Gastrocnemius medialis (tissue), 4 donors: ENCODE results near the gene GPR153. TPM values are rescaled to one million over a fixed set of nuclear protein-coding genes. Genes with fewer than 3 reads are reported as not detected.

Experiments
- ATAC-seq, 2 donors: fragments of 150-250 bp; one replicate each; pipeline ENCODE4 v1.9.1; 2016
- DNase-seq, 2 donors: peaks; one replicate each; pipeline ENCODE4 v3.0.0-alpha.2; 2019
- H3K27ac ChIP-seq, 4 donors: fragments of 200-600 bp; sonication (generic); 1 replicate in 1 of 4; 2 replicates in 3 of 4; pipeline ENCODE4 v1.5.1; 2016 to 2018; ENCODE audit warnings: mild to moderate bottlenecking in 2 of 4, moderate library complexity in 1 of 4
- H3K27me3 ChIP-seq, 3 donors: fragments of 200-600 bp; sonication (generic) in 2 of 3; 1 replicate in 1 of 3; 2 replicates in 2 of 3; pipeline versions ENCODE4 v1.5.1 to v1.6.0; 2016 to 2019; ENCODE audit warnings: mild to moderate bottlenecking in 1 of 3, moderate library complexity in 1 of 3
- H3K36me3 ChIP-seq, 2 donors: fragments of 200-600 bp; sonication (generic) in 1 of 2; one replicate each; pipeline ENCODE4 v1.5.1; 2017 to 2018
- H3K4me1 ChIP-seq, 2 donors: fragments of 200-600 bp; sonication (generic) in 1 of 2; one replicate each; pipeline ENCODE4 v1.5.1; 2016 to 2017; ENCODE audit warnings: mild to moderate bottlenecking in 2 of 2
- H3K4me3 ChIP-seq, 4 donors: fragments of 200-600 bp; sonication (generic) in 3 of 4; 1 replicate in 1 of 4; 2 replicates in 3 of 4; pipeline ENCODE4 v1.5.1; 2016 to 2019; ENCODE audit warnings: mild to moderate bottlenecking in 2 of 4
- H3K9me3 ChIP-seq, 3 donors: fragments of 200-600 bp; sonication (generic) in 2 of 3; 1 replicate in 1 of 3; 2 replicates in 2 of 3; pipeline ENCODE4 v1.5.1; 2016 to 2019
- POLR2A ChIP-seq, 2 donors: fragments of 450-650 bp; IDR thresholded peaks; one replicate each; pipeline ENCODE4 v1.6.1; 2017; ENCODE audit warnings: antibody characterized with exemption in 2 of 2, mild to moderate bottlenecking in 2 of 2, moderate library complexity in 2 of 2
- in situ Hi-C, 4 donors: fragments of 200-750 bp; cut with MboI; loops; one replicate each; pipeline versions ENCODE4 v1.15.0 to v1.8.0; 2017; ENCODE audit warnings: low sequenced_read_pairs in 4 of 4
- intact Hi-C: fragments of 100-400 bp; cut with DNase I; formaldehyde crosslinking; loops from one replicate; pipeline ENCODE4 v1.15.1; 2023; ENCODE audit warnings: low total_unique reads
- total RNA-seq, 4 donors: library from RNA; depleted of rRNA; stranded (reverse); fragments of >200 nt; gene quantifications; one replicate each; pipeline versions ENCODE4 v1.1.0 to v1.2.3, GENCODE V29; 2016
- TF ChIP-seq, protein P1 (sequence below), 5 experiments: fragments of 450-650 bp in 3 of 5; fragments of 200-600 bp in 2 of 5; sonication (generic) in 2 of 5; IDR thresholded peaks in 4 of 5; conservative IDR thresholded peaks in 1 of 5; 1 replicate in 4 of 5; 2 replicates in 1 of 5; pipeline ENCODE4 v1.5.1; 2016 to 2019; ENCODE audit warnings: antibody characterized with exemption in 5 of 5, mild to moderate bottlenecking in 3 of 5, moderate library complexity in 3 of 5

The GPR153 gene
- total RNA-seq, 4 donors from 2014 or later, result 1.1 to 3.4 (median 2.0) TPM

DNA sequence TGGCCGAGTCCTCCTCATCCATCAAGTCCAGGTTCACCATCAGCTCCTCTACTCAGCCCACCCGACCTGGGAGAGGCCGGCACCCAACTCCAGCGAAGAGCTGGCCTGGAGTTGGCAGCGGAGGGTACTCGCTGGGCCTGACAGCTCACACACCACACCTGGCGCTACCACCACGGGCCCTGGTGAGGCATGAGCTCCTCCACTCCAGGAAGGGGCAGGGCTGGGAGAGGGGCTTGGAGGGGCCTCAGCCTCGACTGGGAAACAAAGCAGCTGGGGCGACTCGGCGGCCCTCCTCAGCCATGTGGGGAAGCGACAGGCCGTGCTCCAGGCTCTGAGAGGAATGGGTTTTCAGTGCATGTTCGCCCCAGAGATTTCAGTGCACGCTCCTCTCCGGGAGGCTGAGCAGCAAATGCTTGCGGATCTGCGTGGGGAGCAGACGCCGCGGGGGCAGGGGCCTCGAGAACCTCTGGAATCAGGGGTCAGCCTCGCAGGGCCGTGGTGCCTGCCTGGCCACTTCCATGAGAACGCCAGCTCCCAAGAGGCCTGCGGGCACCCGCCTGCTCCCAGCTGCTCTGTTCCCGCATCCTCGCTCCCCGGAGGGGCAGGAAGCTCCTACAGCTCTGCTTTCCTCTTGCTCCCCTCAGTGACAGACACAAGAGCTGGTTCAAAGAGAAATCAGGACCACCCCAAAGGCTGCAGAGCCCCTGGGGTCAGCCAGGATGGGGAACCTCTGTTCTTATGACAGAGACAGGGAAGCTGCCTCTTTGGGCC, 18.9 kb upstream of the GPR153 start:
- H3K4me3 ChIP-seq, result no peak overlapping the region
- no peak for ATAC-seq
- H3K27me3 ChIP-seq, result no peaks in the 10 kb centered on the region
- peaks cover 10 to 16% of the 10 kb centered on the region in 2 donors for H3K4me1 ChIP-seq
- TF ChIP-seq, protein P1, sequence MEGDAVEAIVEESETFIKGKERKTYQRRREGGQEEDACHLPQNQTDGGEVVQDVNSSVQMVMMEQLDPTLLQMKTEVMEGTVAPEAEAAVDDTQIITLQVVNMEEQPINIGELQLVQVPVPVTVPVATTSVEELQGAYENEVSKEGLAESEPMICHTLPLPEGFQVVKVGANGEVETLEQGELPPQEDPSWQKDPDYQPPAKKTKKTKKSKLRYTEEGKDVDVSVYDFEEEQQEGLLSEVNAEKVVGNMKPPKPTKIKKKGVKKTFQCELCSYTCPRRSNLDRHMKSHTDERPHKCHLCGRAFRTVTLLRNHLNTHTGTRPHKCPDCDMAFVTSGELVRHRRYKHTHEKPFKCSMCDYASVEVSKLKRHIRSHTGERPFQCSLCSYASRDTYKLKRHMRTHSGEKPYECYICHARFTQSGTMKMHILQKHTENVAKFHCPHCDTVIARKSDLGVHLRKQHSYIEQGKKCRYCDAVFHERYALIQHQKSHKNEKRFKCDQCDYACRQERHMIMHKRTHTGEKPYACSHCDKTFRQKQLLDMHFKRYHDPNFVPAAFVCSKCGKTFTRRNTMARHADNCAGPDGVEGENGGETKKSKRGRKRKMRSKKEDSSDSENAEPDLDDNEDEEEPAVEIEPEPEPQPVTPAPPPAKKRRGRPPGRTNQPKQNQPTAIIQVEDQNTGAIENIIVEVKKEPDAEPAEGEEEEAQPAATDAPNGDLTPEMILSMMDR (IDR thresholded peaks at IDR 0.05 in 4 of 5, conservative IDR thresholded peaks at IDR 0.05 in 1 of 5), result no peak
- TF ChIP-seq POLR2A (IDR thresholded peaks at IDR 0.05), result no peak
- intact Hi-C loops, result loop anchor here (5.0 kb wide), 1 partner anchor 32 kb away; no protein-coding TSS in a partner anchor
- no peaks in the 10 kb centered on the region for H3K9me3 ChIP-seq
- no peak for DNase-seq
- H3K27ac ChIP-seq, result no peak overlapping the region
- H3K36me3 ChIP-seq, result no peaks in the 10 kb centered on the region
- in situ Hi-C loops, result no loop called here

DNA sequence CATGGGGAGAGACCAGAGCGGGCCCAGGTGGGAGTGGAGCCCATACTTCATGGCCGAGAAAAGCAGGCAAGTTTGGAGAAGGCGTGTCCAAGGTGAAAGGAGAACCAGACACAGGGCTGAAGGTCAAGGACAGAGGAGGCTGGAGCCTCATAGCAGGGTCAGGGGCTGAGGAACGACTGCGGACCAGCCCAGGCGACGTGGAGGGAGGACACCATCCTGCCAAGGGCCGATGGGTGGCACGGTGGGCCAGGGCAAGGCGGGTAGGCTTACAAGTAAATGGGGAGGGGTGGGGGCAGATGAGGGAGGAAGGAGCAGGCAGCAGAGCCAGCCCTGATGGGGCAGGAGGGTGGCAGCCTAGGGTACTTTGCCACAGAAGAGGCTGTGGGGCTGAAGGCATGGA, 18.2 kb upstream of the GPR153 start:
- no peak overlapping the region for H3K4me3 ChIP-seq
- ATAC-seq (no peak), DNase-seq (no peak)
- no peaks in the 10 kb centered on the region for H3K9me3 ChIP-seq
- TF ChIP-seq, protein P1 (IDR thresholded peaks at IDR 0.05 in 4 of 5, conservative IDR thresholded peaks at IDR 0.05 in 1 of 5), result no peak
- TF ChIP-seq POLR2A (IDR thresholded peaks at IDR 0.05), result no peak
- intact Hi-C loops (no loop called here), in situ Hi-C loops (no loop called here)
- no peaks in the 10 kb centered on the region for H3K36me3 ChIP-seq
- H3K27me3 ChIP-seq, result no peaks in the 10 kb centered on the region
- H3K27ac ChIP-seq, result no peak overlapping the region
- peaks cover 10 to 16% of the 10 kb centered on the region in 2 donors for H3K4me1 ChIP-seq

DNA sequence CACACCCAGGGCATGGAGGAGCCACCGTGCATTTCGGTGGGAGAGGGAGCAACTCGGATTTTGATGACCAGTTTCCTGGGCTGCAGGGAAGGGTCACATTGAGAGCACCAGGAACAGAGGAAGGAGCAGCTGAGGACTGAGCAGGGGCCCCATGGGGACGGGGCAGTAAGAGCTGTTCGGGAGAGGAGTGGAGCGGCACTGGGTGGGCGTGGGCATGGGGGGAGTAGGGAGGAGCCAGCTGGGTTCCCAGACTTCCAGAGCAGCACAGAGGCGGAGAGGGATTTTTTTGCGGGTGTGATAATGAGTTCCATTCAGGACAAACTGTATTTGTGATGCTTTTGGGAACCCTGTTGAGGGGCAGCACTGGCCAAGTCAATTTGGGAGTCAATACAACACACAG, 17.4 kb upstream of the GPR153 start:
- in situ Hi-C loops, result no loop called here

DNA sequence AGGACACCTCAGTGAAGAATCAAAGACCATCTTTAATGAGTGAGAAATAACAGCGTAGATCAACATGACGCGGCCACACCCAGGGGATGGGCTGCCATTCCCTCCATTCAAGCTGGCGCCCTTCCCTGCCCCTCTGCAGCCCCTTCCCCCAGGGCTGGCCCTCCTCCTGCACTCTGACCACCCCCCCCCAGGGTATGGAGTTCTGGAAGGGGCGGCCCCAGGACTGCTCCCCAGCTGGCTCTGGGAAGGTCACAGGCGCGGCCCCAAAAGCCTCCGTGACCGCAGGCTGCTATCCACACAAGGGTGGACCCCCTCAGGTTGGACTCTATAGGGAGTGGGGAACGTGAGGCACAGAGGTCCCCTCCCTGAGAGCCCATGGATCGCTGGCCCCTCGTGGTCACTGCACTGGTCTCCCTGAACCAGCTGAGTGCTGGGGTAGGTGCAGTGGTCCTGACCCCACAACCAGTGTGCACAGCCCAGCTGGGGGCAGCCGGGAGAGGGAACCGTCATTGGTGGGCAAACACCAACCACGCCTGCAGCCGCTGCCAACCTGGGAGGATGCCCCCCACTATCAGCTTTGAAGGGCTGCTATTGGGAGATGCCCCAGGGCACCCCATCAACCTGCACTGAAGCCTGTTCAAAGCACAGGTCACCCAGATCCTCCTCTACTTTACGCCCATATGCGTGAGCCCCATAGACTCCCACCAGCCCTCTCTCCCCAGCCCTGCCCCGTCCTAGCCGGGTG, 16.1 kb upstream of the GPR153 start:
- intact Hi-C loops (no loop called here), in situ Hi-C loops (no loop called here)
- ATAC-seq, result no peak
- Histone ChIP-seq H3K27me3 (no peaks in the 10 kb centered on the region), H3K9me3 (no peaks in the 10 kb centered on the region), H3K27ac (peak overlapping the region in 2 of 4 donors; percentile 5 to 66), H3K4me1 (peaks cover 10 to 16% of the 10 kb centered on the region in 2 donors), H3K4me3 (no peak overlapping the region), H3K36me3 (no peaks in the 10 kb centered on the region)
- TF ChIP-seq, protein P1 (IDR thresholded peaks at IDR 0.05 in 4 of 5, conservative IDR thresholded peaks at IDR 0.05 in 1 of 5), result no peak
- no peak for TF ChIP-seq POLR2A (IDR thresholded peaks at IDR 0.05)
- no peak for DNase-seq

More for the DNA sequence above, 17.4 kb upstream of the GPR153 start:
- DNase-seq, result no peak
- Histone ChIP-seq H3K27ac (no peak overlapping the region), H3K36me3 (no peaks in the 10 kb centered on the region), H3K27me3 (no peaks in the 10 kb centered on the region), H3K4me1 (peaks cover 10 to 16% of the 10 kb centered on the region in 2 donors), H3K9me3 (no peaks in the 10 kb centered on the region), H3K4me3 (no peak overlapping the region)
- TF ChIP-seq POLR2A (IDR thresholded peaks at IDR 0.05), result no peak
- TF ChIP-seq, protein P1 (IDR thresholded peaks at IDR 0.05 in 4 of 5, conservative IDR thresholded peaks at IDR 0.05 in 1 of 5), result no peak
- no peak for ATAC-seq
- intact Hi-C loops, result no loop called here
